Thyroid gland (tissue), 4 donors: ENCODE data around the gene TRIOBP. TPM values are rescaled to one million over a fixed set of nuclear protein-coding genes. Genes with fewer than 3 reads are reported as not detected.

Source experiments
- DNase-seq, 2 donors: peaks; one replicate each; pipeline ENCODE4 v3.0.0-alpha.2; 2019
- H3K27ac ChIP-seq, 3 donors: fragments of 200-600 bp; sonication (generic); 1 replicate in 2 of 3; 2 replicates in 1 of 3; pipeline ENCODE4 v1.5.1; 2016 to 2019; ENCODE audit warnings: mild to moderate bottlenecking in 1 of 3, moderate library complexity in 1 of 3
- H3K27me3 ChIP-seq: fragments of 200-600 bp; sonication (generic); one replicate; pipeline ENCODE4 v1.5.1; 2019
- H3K36me3 ChIP-seq, 2 donors: fragments of 200-600 bp; sonication (generic); one replicate each; pipeline ENCODE4 v1.5.1; 2016 to 2019
- H3K4me1 ChIP-seq, 2 donors: fragments of 200-600 bp; sonication (generic); one replicate each; pipeline ENCODE4 v1.5.1; 2017 to 2019
- H3K4me3 ChIP-seq, 3 donors: fragments of 200-600 bp; sonication (generic); replicated peaks in 1 of 3; 1 replicate in 2 of 3; 2 replicates in 1 of 3; pipeline ENCODE4 v1.5.1; 2016; ENCODE audit warnings: mild to moderate bottlenecking in 1 of 3
- H3K9me3 ChIP-seq: fragments of 200-600 bp; sonication (generic); one replicate; pipeline ENCODE4 v1.5.1; 2017
- POLR2A ChIP-seq, 2 donors: fragments of 450-650 bp; IDR thresholded peaks; one replicate each; pipeline ENCODE4 v1.6.1; 2017; ENCODE audit warnings: antibody characterized with exemption in 2 of 2, mild to moderate bottlenecking in 2 of 2, moderate library complexity in 1 of 2
- WGBS, 2 donors: methylation state at CpG; one replicate each; pipeline ENCODE4 v1.1.5; 2017; 5-methylcytosine and 5-hydroxymethylcytosine counted together
- intact Hi-C: fragments of 100-400 bp; cut with DNase I; formaldehyde crosslinking; loops from one replicate; pipeline ENCODE4 v1.15.1; 2023
- total RNA-seq, 4 donors: library from RNA; depleted of rRNA; stranded (reverse); fragments of >200 nt; gene quantifications; one replicate each; pipeline ENCODE4 v1.2.3, GENCODE V29; 2016
- TF ChIP-seq, protein P1 (sequence below), 6 experiments: fragments of 200-600 bp in 3 of 6; fragments of 450-650 bp in 3 of 6; sonication (generic) in 3 of 6; IDR thresholded peaks; one replicate each; pipeline ENCODE4 v1.5.1; 2016 to 2019; ENCODE audit warnings: antibody characterized with exemption in 6 of 6, mild to moderate bottlenecking in 2 of 6, inconsistent platforms in 1 of 6, moderate library complexity in 1 of 6

TRIOBP gene
- total RNA-seq, 4 donors from 2014 or later = 120 to 150 (median 140) TPM

DNA sequence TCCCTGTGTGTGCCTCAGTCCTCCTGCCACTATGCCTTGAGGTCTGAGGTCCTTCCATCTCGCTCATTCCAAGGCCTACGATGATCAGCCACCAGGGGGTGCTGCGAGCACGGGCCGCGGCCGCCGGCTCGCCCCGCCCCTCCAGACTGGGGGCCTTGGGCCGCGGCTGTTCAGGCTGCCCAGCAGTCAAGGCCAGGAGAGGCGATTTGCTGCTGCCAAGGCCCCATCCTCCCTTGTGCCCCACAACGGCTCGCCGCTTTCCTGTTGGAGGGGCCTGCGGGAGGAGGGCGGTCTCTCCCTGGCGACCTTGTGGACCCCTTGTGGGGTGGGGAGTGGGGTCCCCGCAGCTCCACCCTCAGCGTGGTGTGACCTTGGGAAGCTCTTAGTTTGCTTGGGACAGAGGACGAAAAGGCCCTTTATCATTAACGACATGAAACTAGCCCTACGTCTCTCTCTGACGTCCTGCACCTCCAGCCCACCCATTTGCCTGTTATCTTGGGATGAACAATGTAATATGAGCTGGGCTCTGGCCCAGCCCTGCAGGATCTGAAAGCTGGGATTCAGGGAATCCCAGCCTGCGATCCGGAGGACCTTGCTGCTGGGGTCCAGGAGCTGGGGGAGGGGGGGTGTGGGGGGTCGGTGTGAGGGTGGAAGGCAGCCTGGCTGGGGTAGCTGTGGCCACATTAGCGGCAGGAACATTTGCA is 121.0 kb downstream of the TRIOBP start:
- WGBS, 2 donors = 7% methylated on average over 19 of the region's 29 CpGs; no CpG with 5 or more reads in 1 of the 2 donors
- intact Hi-C loops = loop anchor here (5.0 to 10.0 kb wide), 3 partner anchors 44 to 149 kb away; no protein-coding TSS in a partner anchor
- TF ChIP-seq, protein P1, sequence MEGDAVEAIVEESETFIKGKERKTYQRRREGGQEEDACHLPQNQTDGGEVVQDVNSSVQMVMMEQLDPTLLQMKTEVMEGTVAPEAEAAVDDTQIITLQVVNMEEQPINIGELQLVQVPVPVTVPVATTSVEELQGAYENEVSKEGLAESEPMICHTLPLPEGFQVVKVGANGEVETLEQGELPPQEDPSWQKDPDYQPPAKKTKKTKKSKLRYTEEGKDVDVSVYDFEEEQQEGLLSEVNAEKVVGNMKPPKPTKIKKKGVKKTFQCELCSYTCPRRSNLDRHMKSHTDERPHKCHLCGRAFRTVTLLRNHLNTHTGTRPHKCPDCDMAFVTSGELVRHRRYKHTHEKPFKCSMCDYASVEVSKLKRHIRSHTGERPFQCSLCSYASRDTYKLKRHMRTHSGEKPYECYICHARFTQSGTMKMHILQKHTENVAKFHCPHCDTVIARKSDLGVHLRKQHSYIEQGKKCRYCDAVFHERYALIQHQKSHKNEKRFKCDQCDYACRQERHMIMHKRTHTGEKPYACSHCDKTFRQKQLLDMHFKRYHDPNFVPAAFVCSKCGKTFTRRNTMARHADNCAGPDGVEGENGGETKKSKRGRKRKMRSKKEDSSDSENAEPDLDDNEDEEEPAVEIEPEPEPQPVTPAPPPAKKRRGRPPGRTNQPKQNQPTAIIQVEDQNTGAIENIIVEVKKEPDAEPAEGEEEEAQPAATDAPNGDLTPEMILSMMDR (IDR thresholded peaks at IDR 0.05) = peak; percentile 74 to 98 (median 92)
- peak in 1 of 2 donors; percentile 11 for TF ChIP-seq POLR2A (IDR thresholded peaks at IDR 0.05)
- Histone ChIP-seq H3K4me1 (peaks cover 15 to 16% of the 10 kb centered on the region in 2 donors), H3K36me3 (peaks cover 0 to 3% of the 10 kb centered on the region in 2 donors), H3K27ac (no peak overlapping the region), H3K27me3 (no peaks in the 10 kb centered on the region), H3K4me3 (peak overlapping the region in 1 of 3 donors; percentile 8), H3K9me3 (no peaks in the 10 kb centered on the region)
- peak; percentile 81 to 84 for DNase-seq

DNA sequence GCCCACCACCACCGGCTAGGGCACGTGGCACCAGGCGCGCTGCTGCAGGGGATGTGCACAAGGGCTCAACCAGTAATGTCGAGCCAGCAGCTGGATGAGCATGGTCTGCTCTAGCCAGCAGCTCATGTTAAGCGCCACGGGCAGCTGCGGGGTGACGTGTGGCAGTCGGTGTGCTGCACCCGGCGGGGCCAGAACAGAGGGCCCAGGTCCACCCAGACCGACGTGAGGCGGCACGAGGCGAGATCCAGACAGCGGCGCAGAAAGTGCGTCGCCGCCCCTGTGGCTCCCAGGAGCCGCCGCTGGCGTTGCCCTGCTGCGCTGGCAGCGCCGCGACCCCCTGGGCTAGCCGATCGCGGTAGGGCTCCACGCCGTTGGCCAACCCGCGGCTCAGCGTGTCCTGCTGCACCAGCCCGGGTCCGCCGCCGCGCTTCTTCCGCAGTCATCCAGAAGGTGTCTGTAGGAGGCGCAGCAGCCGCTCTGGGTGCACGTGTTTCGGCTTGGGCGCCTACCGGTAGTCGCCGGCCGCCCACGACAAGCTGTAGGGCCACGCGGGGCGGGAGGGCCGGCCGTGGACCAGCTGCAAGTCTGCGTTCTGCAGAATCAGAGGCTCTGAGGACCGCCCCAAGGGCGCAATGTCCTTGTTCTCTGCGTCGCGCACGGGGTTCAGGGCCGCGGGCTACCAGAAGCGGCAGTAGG is 121.7 kb downstream of the TRIOBP start:
- intact Hi-C loops = loop anchor here (5.0 to 10.0 kb wide), 3 partner anchors 44 to 149 kb away; no protein-coding TSS in a partner anchor
- Histone ChIP-seq H3K27ac (no peak overlapping the region), H3K4me3 (peak overlapping the region in 1 of 3 donors; percentile 8), H3K4me1 (peaks cover 15 to 16% of the 10 kb centered on the region in 2 donors), H3K9me3 (no peaks in the 10 kb centered on the region), H3K36me3 (no peaks in the 10 kb centered on the region), H3K27me3 (no peaks in the 10 kb centered on the region)
- TF ChIP-seq, protein P1 (IDR thresholded peaks at IDR 0.05) = peak in 4 of 6 experiments; percentile 14 to 44 (median 22)
- no peak for TF ChIP-seq POLR2A (IDR thresholded peaks at IDR 0.05)
- WGBS, 2 donors = 2 to 17% methylated on average over 6 to 12 of the region's 68 CpGs
- DNase-seq = peak; percentile 59 to 67

DNA sequence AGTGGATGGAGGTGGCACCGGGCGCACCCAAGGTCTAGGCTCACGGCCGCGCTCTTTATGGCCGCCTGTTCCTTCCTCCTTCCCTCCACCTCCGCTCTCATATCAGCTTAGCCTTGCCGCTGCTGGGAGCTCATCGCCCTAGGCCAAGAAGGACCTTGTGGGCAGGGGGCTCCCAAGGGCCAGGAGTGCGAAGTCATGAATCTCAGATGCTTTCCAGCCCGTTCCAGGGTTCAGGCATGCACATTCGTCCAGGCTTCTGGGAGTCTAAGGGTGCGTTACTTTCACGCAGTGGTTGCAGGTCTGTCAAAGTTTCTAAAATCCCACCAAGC is 122.2 kb downstream of the TRIOBP start:
- peak overlapping the region in 1 of 3 donors; percentile 8 for H3K4me3 ChIP-seq
- TF ChIP-seq POLR2A (IDR thresholded peaks at IDR 0.05) = no peak
- TF ChIP-seq, protein P1 (IDR thresholded peaks at IDR 0.05) = no peak
- WGBS, 2 donors = 15 to 23% methylated on average over 6 to 14 of the region's 14 CpGs
- no peaks in the 10 kb centered on the region for H3K9me3 ChIP-seq
- peaks cover 15 to 16% of the 10 kb centered on the region in 2 donors for H3K4me1 ChIP-seq
- H3K36me3 ChIP-seq = no peaks in the 10 kb centered on the region
- intact Hi-C loops = loop anchor here (5.0 to 10.0 kb wide), 3 partner anchors 43 to 148 kb away; no protein-coding TSS in a partner anchor
- H3K27ac ChIP-seq = no peak overlapping the region
- H3K27me3 ChIP-seq = no peaks in the 10 kb centered on the region
- no peak for DNase-seq

DNA sequence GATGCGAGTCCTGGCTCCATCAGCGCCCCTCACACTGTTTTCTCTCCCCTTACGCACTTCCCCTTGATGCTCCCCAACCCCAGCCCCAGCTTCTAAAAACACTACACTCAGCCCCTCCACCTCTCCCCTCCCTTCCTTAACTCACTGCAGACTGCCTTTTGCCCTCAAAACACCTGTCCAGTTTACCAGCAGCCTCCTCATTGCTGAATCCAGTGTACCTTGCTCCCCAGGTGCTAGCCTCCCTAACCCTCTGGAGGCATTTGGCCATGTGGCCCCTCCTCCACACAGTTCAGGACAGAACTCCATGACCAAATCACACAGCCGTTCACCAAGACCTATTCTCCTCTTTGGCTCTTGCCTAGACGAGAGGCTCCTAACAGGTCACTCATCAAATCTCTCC is 123.5 kb downstream of the TRIOBP start:
- no peak overlapping the region for H3K27ac ChIP-seq
- TF ChIP-seq, protein P1 (IDR thresholded peaks at IDR 0.05) = no peak
- no peak for TF ChIP-seq POLR2A (IDR thresholded peaks at IDR 0.05)
- intact Hi-C loops = no loop called here
- H3K36me3 ChIP-seq = no peaks in the 10 kb centered on the region
- peaks cover 15 to 22% of the 10 kb centered on the region in 2 donors for H3K4me1 ChIP-seq
- DNase-seq = no peak
- WGBS, 2 donors = 86 to 87% methylated on average over 5 of the region's 5 CpGs
- no peaks in the 10 kb centered on the region for H3K27me3 ChIP-seq
- H3K4me3 ChIP-seq = no peak overlapping the region
- no peaks in the 10 kb centered on the region for H3K9me3 ChIP-seq
